Endothelial cell of umbilical vein (primary cell): ENCODE measurements around the gene CRACR2B. TPM values are rescaled to one million over a fixed set of nuclear protein-coding genes. Genes with fewer than 3 reads are reported as not detected.
A peak's percentile ranks its signal among the peaks of the same experiment; 100 is the strongest.

ENCODE experiments used
- BruUV-seq: library from RNA; stranded (reverse); fragments of 400-500 nt; replicated peaks from 2 replicates; lab custom pipeline; 2021; lab: Mats Ljungman, UMichigan
- CTCF ChIA-PET: fragments of 300-600, 350-600 bp; sonication (Branson Sonifier 250); formaldehyde crosslinking; loops from one replicate; lab custom pipeline; 2021; ENCODE audit warnings: antibody characterized with exemption, inconsistent platforms; lab: Charles Lee
- POLR2A ChIA-PET: fragments of 300-600, 350-600 bp; sonication (Branson Sonifier 250); formaldehyde crosslinking; loops from one replicate; lab custom pipeline; 2021; ENCODE audit warnings: antibody characterized with exemption, inconsistent platforms; lab: Charles Lee
- DNase-seq: peaks from one replicate; pipeline ENCODE4 v3.0.0-alpha.2; 2011; ENCODE audit warnings: low read depth, low spot score
- FAIRE-seq: peaks from 2 replicates; lab custom pipeline; 2011; peaks lifted over from hg19 to GRCh38; lab: Jason Lieb, UNC
- H2AFZ ChIP-seq: 2 replicates; pipeline ENCODE4 v1.6.0; 2012; ENCODE audit warnings: low read depth, low read length, control low read depth, inconsistent platforms
- H3K27ac ChIP-seq: 2 replicates; pipeline ENCODE4 v1.5.1; 2011; ENCODE audit warnings: low read depth, mild to moderate bottlenecking, control low read depth, low read length, moderate library complexity; ENCODE audit not compliant: insufficient read depth
- H3K27me3 ChIP-seq, 2 experiments: 2 replicates each; pipeline versions ENCODE4 v1.6.0 to v1.6.1; 2011; ENCODE audit warnings: low read length in 2 of 2, mixed read lengths in 1 of 2; ENCODE audit not compliant: control insufficient read depth in 2 of 2, insufficient read depth in 2 of 2
- H3K36me3 ChIP-seq, 2 experiments: 2 replicates in 1 of 2; 3 replicates in 1 of 2; pipeline ENCODE4 v1.5.1; 2011; ENCODE audit warnings: low read length in 2 of 2, mild to moderate bottlenecking in 1 of 2, moderate library complexity in 1 of 2; ENCODE audit not compliant: control insufficient read depth in 2 of 2, insufficient read depth in 2 of 2; ENCODE audit errors: extremely low read depth in 1 of 2
- H3K4me1 ChIP-seq: 3 replicates; pipeline ENCODE4 v1.5.1; 2011; ENCODE audit warnings: mild to moderate bottlenecking, low read length; ENCODE audit not compliant: control insufficient read depth, insufficient read depth; ENCODE audit errors: extremely low read depth
- H3K4me2 ChIP-seq: 2 replicates; pipeline ENCODE4 v1.6.1; 2011; ENCODE audit warnings: low read length, control low read depth, mixed read lengths; ENCODE audit not compliant: insufficient read depth
- H3K4me3 ChIP-seq, 3 experiments: fragments of 200-600 bp in 1 of 3; sonication (generic), shearing (Covaris generic) in 1 of 3; replicated peaks in 1 of 3; 2 replicates each; pipeline ENCODE4 v1.5.1; 2011 to 2016; ENCODE audit warnings: control low read depth in 3 of 3, low read length in 3 of 3, mild to moderate bottlenecking in 2 of 3, inconsistent platforms in 1 of 3, low read depth in 1 of 3, moderate library complexity in 1 of 3; ENCODE audit not compliant: insufficient read depth in 1 of 3
- H3K79me2 ChIP-seq: 2 replicates; pipeline ENCODE4 v1.6.0; 2012; ENCODE audit warnings: low read length, inconsistent platforms; ENCODE audit not compliant: control insufficient read depth, insufficient read depth
- H3K9ac ChIP-seq: replicated peaks from 2 replicates; pipeline ENCODE3; 2011; ENCODE audit warnings: low read length, control low read depth; ENCODE audit not compliant: insufficient read depth; ENCODE audit errors: extremely low read depth
- H3K9me1 ChIP-seq: replicated peaks from 3 replicates; pipeline ENCODE4 v1.6.0; 2011; ENCODE audit warnings: mild to moderate bottlenecking, low read length; ENCODE audit not compliant: control insufficient read depth, insufficient read depth; ENCODE audit errors: extremely low read depth
- H3K9me3 ChIP-seq: replicated peaks from 2 replicates; pipeline ENCODE4 v1.5.1; 2012; ENCODE audit warnings: low read length, inconsistent platforms; ENCODE audit not compliant: control insufficient read depth, insufficient read depth
- H4K20me1 ChIP-seq: replicated peaks from 2 replicates; pipeline ENCODE3; 2011; ENCODE audit warnings: mild to moderate bottlenecking, low read length; ENCODE audit not compliant: control insufficient read depth, insufficient read depth; ENCODE audit errors: extremely low read depth
- CTCF ChIP-seq, 2 donors: IDR thresholded peaks; 1 replicate in 1 of 2; 2 replicates in 1 of 2; pipeline ENCODE4 v1.5.1; 2011; ENCODE audit warnings: low read length in 2 of 2, mild to moderate bottlenecking in 2 of 2, moderate library complexity in 2 of 2, control low read depth in 1 of 2, inconsistent platforms in 1 of 2, low read depth in 1 of 2; ENCODE audit not compliant: insufficient read depth in 1 of 2; ENCODE audit errors: extremely low read depth in 1 of 2
- EZH2 ChIP-seq: IDR thresholded peaks from 2 replicates; pipeline ENCODE4 v1.6.1; 2012; ENCODE audit warnings: borderline replicate concordance, low read depth, mild to moderate bottlenecking, moderate library complexity, low read length, inconsistent platforms; ENCODE audit not compliant: severe bottlenecking
- FOS ChIP-seq: IDR thresholded peaks from 2 replicates; pipeline ENCODE4 v1.6.1; 2011; ENCODE audit warnings: mild to moderate bottlenecking, low read length, moderate library complexity, borderline replicate concordance; ENCODE audit not compliant: insufficient read depth
- GATA2 ChIP-seq: IDR thresholded peaks from 2 replicates; pipeline ENCODE4 v1.7.0; 2011; ENCODE audit warnings: low read depth, mild to moderate bottlenecking, moderate library complexity, mixed read lengths, low read length; ENCODE audit not compliant: insufficient read length, insufficient read depth
- JUN ChIP-seq: IDR thresholded peaks from 2 replicates; pipeline ENCODE4 v1.6.1; 2011; ENCODE audit warnings: borderline replicate concordance, low read depth; ENCODE audit not compliant: insufficient read length, insufficient read depth
- MAX ChIP-seq: IDR thresholded peaks from 2 replicates; pipeline ENCODE4 v1.6.1; 2011; ENCODE audit not compliant: insufficient read depth, insufficient read length
- MYC ChIP-seq: IDR thresholded peaks from one replicate; pipeline ENCODE4 v1.6.1; 2011; ENCODE audit warnings: mild to moderate bottlenecking, low read depth, low read length
- POLR2A ChIP-seq: IDR thresholded peaks from 2 replicates; pipeline ENCODE4 v1.6.1; 2012; ENCODE audit warnings: low read depth, mild to moderate bottlenecking, control low read depth, low read length
- POLR2AphosphoS5 ChIP-seq: IDR thresholded peaks from 2 replicates; pipeline ENCODE4 v1.6.1; 2012; ENCODE audit warnings: low read depth, mild to moderate bottlenecking, control low read depth, low read length, moderate library complexity; ENCODE audit not compliant: insufficient read depth
- dilution Hi-C: fragments of 300-500 bp; cut with MboI; formaldehyde crosslinking; loops from one replicate; pipeline ENCODE4 v1.15.0; 2019; ENCODE audit warnings: low sequenced_read_pairs; ENCODE audit not compliant: extremely low pct_ligation_motif_present
- intact Hi-C: fragments of 100-400 bp; cut with micrococcal nuclease; formaldehyde crosslinking; loops from one replicate; pipeline ENCODE4 v1.10.0; 2022
- polyA plus RNA-seq, 4 experiments: library from polyadenylated mRNA; depleted of rRNA in 3 of 4; stranded (reverse) in 3 of 4; unstranded in 1 of 4; fragments of >200 nt; gene quantifications; 2 replicates each; pipeline versions ENCODE4 v1.2.1 to v1.2.3, GENCODE V29; 2011 to 2012; ENCODE audit warnings: missing spikeins in 1 of 4
- total RNA-seq: library from RNA; stranded (reverse); gene quantifications from 2 replicates; pipeline ENCODE4 v1.2.3, GENCODE V29; 2021

The CRACR2B gene
- total and polyA plus RNA-seq, 2 donors (not counting 3 experiments of a cell fraction or from before 2014, with no cell fraction given), result 8.4 to 9.3 TPM

- H3K27me3 ChIP-seq, result no peaks in the 10 kb centered on the region
- CTCF ChIA-PET, result interaction anchor here (1.1 to 2.7 kb wide), 4 partner anchors 8 to 16 kb away, joined by 3 to 11 read pairs (median 8); partner anchors contain the start of gene RPLP2
- H3K9me1 ChIP-seq, result no peaks in the 10 kb centered on the region
- H3K27ac ChIP-seq, result peak within 1 kb of the TSS; percentile 89
- peaks cover 0 to 10% of the 10 kb centered on the region in 2 experiments for H3K36me3 ChIP-seq
- TF ChIP-seq CTCF (IDR thresholded peaks at IDR 0.05; ENCODE audit: extremely low read depth in 1 of 2, insufficient read depth in 1 of 2, low read depth in 1 of 2, low read length in 2 of 2), result no peak
- TF ChIP-seq GATA2, result no peak
- TF ChIP-seq MYC, result no peak
- TF ChIP-seq FOS, result no peak
- TF ChIP-seq JUN, result no peak
- no peak for TF ChIP-seq EZH2
- TF ChIP-seq MAX, result no peak
- TF ChIP-seq POLR2AphosphoS5, result no peak
- TF ChIP-seq POLR2A, result no peak
- dilution Hi-C loops, result no loop called here
- peak within 1 kb of the TSS; percentile 93 for H2AFZ ChIP-seq
- peaks cover 19% of the 10 kb centered on the region for H3K79me2 ChIP-seq
- peaks cover 20% of the 10 kb centered on the region for H3K4me1 ChIP-seq
- H3K4me2 ChIP-seq, result peak within 1 kb of the TSS; percentile 70
- BruUV-seq, result no TSS peak
- no peaks in the 10 kb centered on the region for H4K20me1 ChIP-seq
- peak within 1 kb of the TSS; percentile 66 to 79 (median 77) for H3K4me3 ChIP-seq
- POLR2A ChIA-PET, result interaction anchor here (0.6 to 3.3 kb wide), 10 partner anchors 9 to 263 kb away, joined by 3 to 23 read pairs (median 11); partner anchors contain the start of genes CEND1, GATD1, RPLP2 and TSPAN4
- no peaks in the 10 kb centered on the region for H3K9me3 ChIP-seq
- FAIRE-seq (no peak), DNase-seq (no peak)
- intact Hi-C loops, result loop anchor here (1.0 to 2.0 kb wide), 3 partner anchors 9 to 16 kb away; partner anchors contain the start of gene RPLP2
- H3K9ac ChIP-seq, result peak within 1 kb of the TSS; percentile 94
These were observed 9.2 kb upstream of the CRACR2B start, which contains the start of gene PNPLA2 for GRCh38 chr11:818396-819128. TSS of gene PNPLA2 (plus strand) at chr11:818914. CDS start at chr11:819719, 805 bp downstream.
